ENCODE data around the gene TSPAN13. TPM values are rescaled to one million over a fixed set of nuclear protein-coding genes. Genes with fewer than 3 reads are reported as not detected.

Gene TSPAN13
- total RNA-seq, result 10 to 100 TPM in 2 of 4 donors, 1 to 10 TPM in 2; 8.8 to 16.3 (median 10.0) TPM

- peak; percentile 73 to 92 for DNase-seq (ENCODE audit: low spot score in 2 of 2)
- peak within 1 kb of the TSS; percentile 72 for H3K4me3 ChIP-seq (ENCODE audit: low read depth, poor library complexity, severe bottlenecking)
- TF ChIP-seq POLR2A (IDR thresholded peaks at IDR 0.05), result no peak
- TF ChIP-seq, protein P1, sequence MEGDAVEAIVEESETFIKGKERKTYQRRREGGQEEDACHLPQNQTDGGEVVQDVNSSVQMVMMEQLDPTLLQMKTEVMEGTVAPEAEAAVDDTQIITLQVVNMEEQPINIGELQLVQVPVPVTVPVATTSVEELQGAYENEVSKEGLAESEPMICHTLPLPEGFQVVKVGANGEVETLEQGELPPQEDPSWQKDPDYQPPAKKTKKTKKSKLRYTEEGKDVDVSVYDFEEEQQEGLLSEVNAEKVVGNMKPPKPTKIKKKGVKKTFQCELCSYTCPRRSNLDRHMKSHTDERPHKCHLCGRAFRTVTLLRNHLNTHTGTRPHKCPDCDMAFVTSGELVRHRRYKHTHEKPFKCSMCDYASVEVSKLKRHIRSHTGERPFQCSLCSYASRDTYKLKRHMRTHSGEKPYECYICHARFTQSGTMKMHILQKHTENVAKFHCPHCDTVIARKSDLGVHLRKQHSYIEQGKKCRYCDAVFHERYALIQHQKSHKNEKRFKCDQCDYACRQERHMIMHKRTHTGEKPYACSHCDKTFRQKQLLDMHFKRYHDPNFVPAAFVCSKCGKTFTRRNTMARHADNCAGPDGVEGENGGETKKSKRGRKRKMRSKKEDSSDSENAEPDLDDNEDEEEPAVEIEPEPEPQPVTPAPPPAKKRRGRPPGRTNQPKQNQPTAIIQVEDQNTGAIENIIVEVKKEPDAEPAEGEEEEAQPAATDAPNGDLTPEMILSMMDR (IDR thresholded peaks at IDR 0.05), result no peak
- 3 to 7% methylated on average over 21 to 45 of the region's 48 CpGs for WGBS, 2 donors
- intact Hi-C loops (cut with DNase I; ENCODE audit: low total_unique reads), result no loop called here
Measured at GRCh38 chr7:16753102-16753931, at the start of gene TSPAN13. Gene TSPAN13, plus strand, starts transcription at chr7:16753755. Its CDS starts 213 bp downstream, at chr7:16753968.

GRCh38 chr7:16708511-16708910 is 45.0 kb upstream of the TSPAN13 start:
- intact Hi-C loops (cut with DNase I; ENCODE audit: low total_unique reads), result no loop called here
- DNase-seq (ENCODE audit: low spot score in 2 of 2), result no peak
- 70 to 86% methylated on average over 4 of the region's 4 CpGs for WGBS, 2 donors
- no peak for TF ChIP-seq POLR2A (IDR thresholded peaks at IDR 0.05)
- TF ChIP-seq, protein P1 (IDR thresholded peaks at IDR 0.05), result no peak
- H3K4me3 ChIP-seq (ENCODE audit: low read depth, poor library complexity, severe bottlenecking), result no peak overlapping the region

DNA sequence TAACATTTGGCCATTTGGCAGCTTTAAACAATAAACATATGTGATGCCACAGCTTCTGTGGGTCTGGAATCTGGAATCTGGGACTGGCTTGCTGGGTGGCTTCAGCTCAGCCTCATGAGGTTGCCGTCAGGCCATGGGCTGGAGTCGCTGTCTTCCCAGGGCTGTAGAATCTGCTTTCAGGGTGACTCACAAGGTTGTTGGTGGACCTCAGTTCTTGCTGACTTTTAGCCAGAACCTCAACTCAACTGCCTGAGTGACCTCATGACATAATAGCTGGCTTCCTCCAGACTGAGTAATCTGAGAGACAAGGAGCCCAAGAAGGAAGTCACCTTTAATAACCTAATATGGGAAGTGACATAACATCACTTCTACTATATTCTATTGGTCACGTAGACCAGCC is 44.6 kb upstream of the TSPAN13 start:
- H3K4me3 ChIP-seq (ENCODE audit: low read depth, poor library complexity, severe bottlenecking), result no peak overlapping the region
- no peak for DNase-seq (ENCODE audit: low spot score in 2 of 2)
- TF ChIP-seq, protein P1 (IDR thresholded peaks at IDR 0.05), result no peak
- no peak for TF ChIP-seq POLR2A (IDR thresholded peaks at IDR 0.05)
- 72 to 77% methylated on average over 3 of the region's 3 CpGs for WGBS, 2 donors
- intact Hi-C loops (cut with DNase I; ENCODE audit: low total_unique reads), result no loop called here

GRCh38 chr7:16710651-16711050 is 42.9 kb upstream of the TSPAN13 start:
- no peak for DNase-seq (ENCODE audit: low spot score in 2 of 2)
- TF ChIP-seq POLR2A (IDR thresholded peaks at IDR 0.05), result no peak
- TF ChIP-seq, protein P1 (IDR thresholded peaks at IDR 0.05), result no peak
- H3K4me3 ChIP-seq (ENCODE audit: low read depth, poor library complexity, severe bottlenecking), result no peak overlapping the region
- intact Hi-C loops (cut with DNase I; ENCODE audit: low total_unique reads), result no loop called here
- 71 to 86% methylated on average over 4 of the region's 4 CpGs for WGBS, 2 donors

DNA sequence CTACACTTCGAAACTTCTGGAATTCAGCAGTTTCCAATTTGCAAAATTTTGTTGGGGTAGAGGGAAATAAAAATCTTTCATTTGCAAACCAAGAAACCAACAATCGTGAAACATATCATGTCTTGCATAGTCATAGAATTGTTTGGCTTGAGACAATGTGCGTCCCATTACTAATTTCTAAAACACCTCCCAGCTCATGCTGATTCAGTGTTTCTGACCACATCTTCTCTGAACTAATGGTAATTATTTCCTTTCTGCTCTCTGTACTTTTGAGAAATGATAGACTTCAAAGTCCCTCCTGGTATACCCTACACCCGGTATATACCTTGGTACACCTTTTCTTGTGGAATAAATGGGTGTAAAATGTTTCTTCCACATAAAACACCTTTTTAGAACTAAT is 41.8 kb upstream of the TSPAN13 start:
- WGBS, 2 donors, result 85 to 90% methylated on average over 4 of the region's 4 CpGs
- no peak for TF ChIP-seq POLR2A (IDR thresholded peaks at IDR 0.05)
- TF ChIP-seq, protein P1 (IDR thresholded peaks at IDR 0.05), result no peak
- no peak for DNase-seq (ENCODE audit: low spot score in 2 of 2)
- intact Hi-C loops (cut with DNase I; ENCODE audit: low total_unique reads), result no loop called here
- no peak overlapping the region for H3K4me3 ChIP-seq (ENCODE audit: low read depth, poor library complexity, severe bottlenecking)
